Heart right ventricle (tissue), 16 donors: ENCODE measurements around the gene RAD21L1. TPM values are rescaled to one million over a fixed set of nuclear protein-coding genes. Genes with fewer than 3 reads are reported as not detected.
A peak's percentile ranks its signal among the peaks of the same experiment; 100 is the strongest.

Experiments
- ATAC-seq, 8 donors: fragments of 200-7000 bp; cut with Tn5 transposase; one replicate each; pipeline ENCODE4 v1.9.1; 2020; ENCODE audit warnings: mild to moderate bottlenecking in 8 of 8, moderate library complexity in 8 of 8, moderate number of reproducible peaks in 1 of 8
- DNase-seq, 2 donors: peaks; one replicate each; pipeline ENCODE4 v3.0.0-alpha.2; 2020
- H3K27ac ChIP-seq, 10 donors: fragments of 200-600 bp; sonication (generic) in 2 of 10; one replicate each; pipeline versions ENCODE4 v1.5.0 to v1.8.0; 2020 to 2022; ENCODE audit warnings: mild to moderate bottlenecking in 3 of 10
- H3K27me3 ChIP-seq, 7 donors: fragments of 200-600 bp; one replicate each; pipeline ENCODE4 v1.8.0; 2021 to 2022; ENCODE audit warnings: mild to moderate bottlenecking in 2 of 7
- H3K36me3 ChIP-seq, 9 donors: fragments of 200-600 bp; sonication (generic) in 1 of 9; one replicate each; pipeline versions ENCODE4 v1.5.0 to v1.8.0; 2020 to 2022; ENCODE audit warnings: mild to moderate bottlenecking in 2 of 9
- H3K4me1 ChIP-seq, 9 donors: fragments of 200-600 bp; sonication (generic) in 1 of 9; one replicate each; pipeline versions ENCODE4 v1.5.0 to v1.8.0; 2020 to 2022; ENCODE audit warnings: mild to moderate bottlenecking in 4 of 9
- H3K4me3 ChIP-seq, 10 donors: fragments of 200-600 bp; sonication (generic) in 2 of 10; one replicate each; pipeline versions ENCODE4 v1.5.0 to v1.8.0; 2020 to 2022; ENCODE audit warnings: mild to moderate bottlenecking in 7 of 10, moderate library complexity in 2 of 10
- H3K9me3 ChIP-seq, 11 donors: fragments of 200-600 bp in 10 of 11; sonication (generic) in 2 of 11; one replicate each; pipeline versions ENCODE4 v1.5.0 to v1.8.0; 2013 to 2022; ENCODE audit warnings: mild to moderate bottlenecking in 2 of 11, control low read depth in 1 of 11, moderate library complexity in 1 of 11
- CTCF ChIP-seq, 9 donors: fragments of 200-600 bp; sonication (generic) in 2 of 9; IDR thresholded peaks; one replicate each; pipeline versions ENCODE4 v1.5.0 to v1.8.0; 2021 to 2022; ENCODE audit warnings: antibody characterized with exemption in 9 of 9, mild to moderate bottlenecking in 5 of 9, moderate library complexity in 1 of 9
- WGBS, 2 donors: extraction: QIAGEN DNeasy Blood & Tissue Kit; methylation state at CpG; one replicate each; pipeline ENCODE4 v1.1.7; 2013; ENCODE audit warnings: inconsistent platforms in 1 of 2; 5-methylcytosine and 5-hydroxymethylcytosine counted together
- intact Hi-C, 10 donors: fragments of 100-400 bp; cut with DNase I; formaldehyde crosslinking; loops; one replicate each; pipeline versions ENCODE4 v1.11.1 to v1.14.2; 2022
- polyA plus RNA-seq, 2 donors: library from polyadenylated mRNA; stranded (reverse); fragments of 200-250 nt; gene quantifications; one replicate each; pipeline ENCODE4 v1.2.3, GENCODE V29; 2013
- total RNA-seq, 10 donors: library from RNA; stranded (reverse); fragmentation: NEBNext Ultra II Directional in 3 of 10; extraction: Animal tissue kit (Norgen Biotek cat#: 25700) in 3 of 10; gene quantifications; one replicate each; pipeline versions ENCODE4 v1.2.1 to v1.2.4, GENCODE V29; 2021 to 2023
- donor health status: Arrhythmogenic right ventricular cardiomyopathy.
- donor health status: ischemic (EF 13 %, LVEDD 7.1; RV severe dilation, severe dysfunction).
- donor health status: healthy with polysubstance abuse.
- donor health status: DM: no; HTN: yes; CAD: no.
- donor health status: DM: no; HTN: no; CAD: no.
- donor health status: ischemic (EF 25% LVEDD 6.9; RV normal size, moderate dysfunction).
- donor health status: ischemic (EF 25% LVEDD 5.7; RV mildly dilated, moderate dysfunction).
- donor health status: healthy.
- donor health status: DM: yes; HTN: yes; CAD: no.
- donor health status: Ischemic cardiomyopathy.
- donor health status: ischemic (EF 35%, LVEDD 5.7; RV mildly dilated, moderate dysfunction).
- donor health status: nonischemic (EF 11% LVEDD 7.7; RV severe dilation, severe dysfunction).
- donor health status: DM: yes; HTN: yes; CAD: no.
- donor health status: PGD.
- donor health status: ischemic (EF 29% LVEDD 5.4; RV normal size, mild dysfunction).
- donor health status: nonischemic (EF 23%, LVEDD 6.1; RV moderate dilation, normal function).

The RAD21L1 gene
- total and polyA plus RNA-seq, 12 donors, result not detected

- Histone ChIP-seq H3K9me3 (no peaks in the 10 kb centered on the region), H3K4me3 (no peak within 1 kb of the TSS), H3K27me3 (peaks cover 0 to 2% (median 0%) of the 10 kb centered on the region in 7 donors), H3K27ac (peak within 1 kb of the TSS in 7 of 10 donors; percentile 16 to 71 (median 39)), H3K36me3 (no peaks in the 10 kb centered on the region), H3K4me1 (peaks cover 0 to 34% (median 0%) of the 10 kb centered on the region in 9 donors)
- TF ChIP-seq CTCF (IDR thresholded peaks at IDR 0.05), result no peak
- DNase-seq (no peak), ATAC-seq (peak in 1 of 8 donors; percentile 7)
- intact Hi-C loops, result no loop called here
- 65 to 74% methylated on average over 5 of the region's 5 CpGs for WGBS, 2 donors
Observed at GRCh38 chr20:1202762-1203504, 22.9 kb upstream of the RAD21L1 start, which contains the start of gene C20orf202. Gene C20orf202 (plus strand): TSS chr20:1203454. CDS start chr20:1203586, 132 bp downstream.

- peak overlapping the region in 7 of 10 donors; percentile 16 to 71 (median 39) for H3K27ac ChIP-seq
- DNase-seq, result no peak
- H3K27me3 ChIP-seq, result peaks cover 0 to 2% (median 0%) of the 10 kb centered on the region in 7 donors
- TF ChIP-seq CTCF (IDR thresholded peaks at IDR 0.05), result no peak
- H3K9me3 ChIP-seq, result no peaks in the 10 kb centered on the region
- H3K4me1 ChIP-seq, result peaks cover 0 to 34% (median 0%) of the 10 kb centered on the region in 9 donors
- no peaks in the 10 kb centered on the region for H3K36me3 ChIP-seq
- no peak for ATAC-seq
- 54% methylated on average over 5 of the region's 5 CpGs for WGBS, 2 donors
- intact Hi-C loops, result loop anchor here in 1 of 10 donors (2.0 kb wide), 1 partner anchor 17 kb away; no protein-coding TSS in a partner anchor
- H3K4me3 ChIP-seq, result no peak overlapping the region
Observed at GRCh38 chr20:1203630-1204029, 22.2 kb upstream of the RAD21L1 start.

GRCh38 chr20:1204113-1204512 lies 21.7 kb upstream of the RAD21L1 start:
- ATAC-seq, result peak in 7 of 8 donors; percentile 13 to 38 (median 27)
- TF ChIP-seq CTCF (IDR thresholded peaks at IDR 0.05), result no peak
- DNase-seq, result no peak
- no peaks in the 10 kb centered on the region for H3K9me3 ChIP-seq
- peaks cover 0 to 34% (median 0%) of the 10 kb centered on the region in 9 donors for H3K4me1 ChIP-seq
- peaks cover 0 to 2% (median 0%) of the 10 kb centered on the region in 7 donors for H3K27me3 ChIP-seq
- H3K4me3 ChIP-seq, result no peak overlapping the region
- no peaks in the 10 kb centered on the region for H3K36me3 ChIP-seq
- peak overlapping the region in 7 of 10 donors; percentile 16 to 71 (median 39) for H3K27ac ChIP-seq
- intact Hi-C loops, result loop anchor here in 1 of 10 donors (2.0 kb wide), 1 partner anchor 17 kb away; no protein-coding TSS in a partner anchor
- 43 to 63% methylated on average over 5 of the region's 5 CpGs for whole genome bisulfite sequencing, 2 donors

GRCh38 chr20:1204576-1204975 lies 21.3 kb upstream of the RAD21L1 start:
- DNase-seq (peak; percentile 41 to 62), ATAC-seq (peak in 7 of 8 donors; percentile 56 to 80 (median 69))
- intact Hi-C loops, result loop anchor here in 1 of 10 donors (2.0 kb wide), 1 partner anchor 18 kb away; no protein-coding TSS in a partner anchor
- no peaks in the 10 kb centered on the region for H3K9me3 ChIP-seq
- 76% methylated on average over 2 of the region's 2 CpGs for whole genome bisulfite sequencing, 2 donors
- peak overlapping the region in 5 of 10 donors; percentile 34 to 55 (median 39) for H3K27ac ChIP-seq
- no peak for TF ChIP-seq CTCF (IDR thresholded peaks at IDR 0.05)
- no peak overlapping the region for H3K4me3 ChIP-seq
- H3K27me3 ChIP-seq, result peaks cover 0 to 2% (median 0%) of the 10 kb centered on the region in 7 donors
- no peaks in the 10 kb centered on the region for H3K36me3 ChIP-seq
- H3K4me1 ChIP-seq, result peaks cover 0 to 34% (median 0%) of the 10 kb centered on the region in 9 donors
